Measurements from ENCODE around the gene ZNF600.
"Not testable (repeated sequence)": the region's sequence is repeated elsewhere in the genome, so short reads cannot be mapped to it uniquely, and the experiment has no call there.

ZNF600 gene

DNA sequence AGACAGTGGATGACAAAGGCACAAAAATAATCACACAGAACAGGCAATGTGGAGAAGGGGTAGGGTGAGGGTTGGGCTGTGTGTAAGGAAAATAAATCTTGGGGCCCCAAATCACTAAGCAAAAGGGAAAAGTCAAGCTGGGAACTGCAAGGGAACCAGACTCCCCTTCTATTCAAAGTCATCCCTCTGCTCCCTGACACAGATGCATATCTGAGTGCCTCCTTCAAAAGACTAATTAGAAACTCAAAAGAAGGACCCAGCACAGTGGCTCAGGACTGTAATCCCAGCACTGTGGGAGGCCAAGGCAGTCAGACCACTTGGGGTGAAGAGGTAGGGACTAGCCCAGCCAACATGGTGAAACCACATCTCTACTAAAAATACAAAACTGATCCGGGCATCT lies 70.1 kb downstream of the ZNF600 start:
- H3K36me3 ChIP-seq (ENCODE audit: insufficient read depth, low read length): peaks cover 21% of the 10 kb centered on the region

DNA sequence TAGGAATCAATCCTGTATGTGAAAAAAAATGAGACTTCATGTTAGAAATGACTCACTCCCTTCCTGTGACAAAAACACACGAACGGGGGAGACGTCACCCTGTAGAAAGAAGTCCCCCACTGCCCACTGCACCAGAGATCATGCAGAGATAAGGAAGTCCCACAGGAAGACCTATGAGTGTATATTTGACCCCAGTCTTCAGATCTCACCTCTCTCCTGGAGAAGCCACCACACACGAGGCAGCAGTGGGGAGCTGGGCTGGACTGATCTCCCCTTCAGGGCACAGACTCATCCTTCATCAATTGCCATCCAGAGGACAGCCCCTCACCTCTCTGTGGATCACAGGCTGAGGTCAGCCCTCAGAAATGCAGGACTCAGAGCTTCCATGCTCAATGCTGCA lies 70.7 kb downstream of the ZNF600 start:
- H3K9ac ChIP-seq (ENCODE audit: low read depth, low read length); H3K9me3 ChIP-seq (replicated peaks; ENCODE audit: low read length); H3K4me2 ChIP-seq (ENCODE audit: low read length); H3K4me3 ChIP-seq (ENCODE audit: low read length); H3K27me3 ChIP-seq (ENCODE audit: control insufficient read depth, insufficient read depth, low read length); H3K4me1 ChIP-seq (ENCODE audit: control insufficient read depth, insufficient read depth, low read length): not testable (repeated sequence)
- H3K36me3 ChIP-seq (ENCODE audit: insufficient read depth, low read length): peaks cover 25% of the 10 kb centered on the region

More for the DNA sequence above, 70.1 kb downstream of the ZNF600 start:
- H3K4me3 ChIP-seq (ENCODE audit: low read length): no peak overlapping the region
- no peak overlapping the region for H3K9ac ChIP-seq (ENCODE audit: low read depth, low read length)
- H3K4me1 ChIP-seq (ENCODE audit: control insufficient read depth, insufficient read depth, low read length): no peaks in the 10 kb centered on the region
- no peak overlapping the region for H3K4me2 ChIP-seq (ENCODE audit: low read length)
- no peaks in the 10 kb centered on the region for H3K27me3 ChIP-seq (ENCODE audit: control insufficient read depth, insufficient read depth, low read length)
- no peaks in the 10 kb centered on the region for H3K9me3 ChIP-seq (replicated peaks; ENCODE audit: low read length)

DNA sequence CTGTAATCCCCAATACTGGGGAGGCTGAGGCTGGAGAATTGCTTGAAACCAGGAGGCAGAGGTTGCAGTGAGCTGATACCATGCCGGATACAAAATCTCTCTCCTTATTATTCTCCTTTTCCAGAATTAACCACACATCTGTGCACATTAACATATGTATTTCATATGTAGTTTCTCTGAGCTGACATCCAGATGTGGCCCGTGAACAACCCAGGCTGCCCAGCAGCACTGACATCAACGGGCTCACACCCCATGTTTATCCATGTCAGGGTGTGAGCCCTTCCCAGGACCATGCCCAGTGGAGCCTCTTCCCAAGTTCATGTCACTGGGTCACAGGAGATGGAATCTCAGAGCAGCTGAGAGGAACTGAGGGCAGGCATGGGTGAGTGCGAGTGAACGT lies 71.3 kb downstream of the ZNF600 start:
- not testable (repeated sequence) for H3K9ac ChIP-seq (ENCODE audit: low read depth, low read length); H3K4me2 ChIP-seq (ENCODE audit: low read length); H3K4me1 ChIP-seq (ENCODE audit: control insufficient read depth, insufficient read depth, low read length); H3K4me3 ChIP-seq (ENCODE audit: low read length); H3K27me3 ChIP-seq (ENCODE audit: control insufficient read depth, insufficient read depth, low read length); H3K9me3 ChIP-seq (replicated peaks; ENCODE audit: low read length)
- H3K36me3 ChIP-seq (ENCODE audit: insufficient read depth, low read length): peaks cover 26% of the 10 kb centered on the region

All from skeletal muscle satellite cell (primary cell).